ENCODE results near the gene FGB.

The FGB gene

GRCh38 chr4:154615211-154615610, 52.4 kb downstream of the FGB start:
- no peak overlapping the region for H3K27ac ChIP-seq
- TF ChIP-seq CTCF (IDR thresholded peaks at IDR 0.05) = no peak
- no peak for TF ChIP-seq ZFX (IDR thresholded peaks at IDR 0.05; ENCODE audit: borderline replicate concordance)

GRCh38 chr4:154616287-154616686, 53.5 kb downstream of the FGB start:
- TF ChIP-seq ZFX (IDR thresholded peaks at IDR 0.05; ENCODE audit: borderline replicate concordance) = no peak
- no peak for TF ChIP-seq CTCF (IDR thresholded peaks at IDR 0.05)
- no peak overlapping the region for H3K27ac ChIP-seq

GRCh38 chr4:154616731-154617130, 53.9 kb downstream of the FGB start:
- no peak overlapping the region for H3K27ac ChIP-seq
- no peak for TF ChIP-seq ZFX (IDR thresholded peaks at IDR 0.05; ENCODE audit: borderline replicate concordance)
- TF ChIP-seq CTCF (IDR thresholded peaks at IDR 0.05) = no peak

- TF ChIP-seq CTCF (IDR thresholded peaks at IDR 0.05) (no peak), ZFX (IDR thresholded peaks at IDR 0.05; ENCODE audit: borderline replicate concordance) (no peak)
- H3K27ac ChIP-seq = no peak overlapping the region
These were observed 55.1 kb downstream of the FGB start for GRCh38 chr4:154617820-154618317.

GRCh38 chr4:154618708-154619315, 56.0 kb downstream of the FGB start:
- H3K27ac ChIP-seq = no peak overlapping the region
- TF ChIP-seq CTCF (IDR thresholded peaks at IDR 0.05) (peak; percentile 89), ZFX (IDR thresholded peaks at IDR 0.05; ENCODE audit: borderline replicate concordance) (no peak)

GRCh38 chr4:154620111-154620510, 57.3 kb downstream of the FGB start:
- TF ChIP-seq ZFX (IDR thresholded peaks at IDR 0.05; ENCODE audit: borderline replicate concordance) (no peak), CTCF (IDR thresholded peaks at IDR 0.05) (no peak)
- H3K27ac ChIP-seq = no peak overlapping the region
